ENCODE measurements around the gene FSHR. TPM values are rescaled to one million over a fixed set of nuclear protein-coding genes. Genes with fewer than 3 reads are reported as not detected.

Gene FSHR
- total and polyA plus RNA-seq, 2 donors (not counting 3 experiments of a cell fraction or from before 2014, with no cell fraction given) = not detected

GRCh38 chr2:49111456-49111855 lies 42.9 kb downstream of the FSHR start:
- dilution Hi-C loops (cut with MboI; ENCODE audit: extremely low pct_ligation_motif_present, low sequenced_read_pairs) (no loop called here), intact Hi-C loops (cut with micrococcal nuclease) (no loop called here)
- Histone ChIP-seq H3K9ac (replicated peaks; ENCODE audit: extremely low read depth, insufficient read depth, low read length) (no peak overlapping the region), H3K36me3 (ENCODE audit: control insufficient read depth in 2 of 2, extremely low read depth in 1 of 2, insufficient read depth in 2 of 2, low read length in 2 of 2) (no peaks in the 10 kb centered on the region), H3K4me1 (ENCODE audit: control insufficient read depth, extremely low read depth, insufficient read depth, low read length) (no peaks in the 10 kb centered on the region), H3K9me1 (replicated peaks; ENCODE audit: control insufficient read depth, extremely low read depth, insufficient read depth, low read length) (no peaks in the 10 kb centered on the region), H3K27ac (ENCODE audit: insufficient read depth, low read depth, low read length) (no peak overlapping the region), H4K20me1 (replicated peaks; ENCODE audit: control insufficient read depth, extremely low read depth, insufficient read depth, low read length) (no peaks in the 10 kb centered on the region), H2AFZ (ENCODE audit: low read depth, low read length) (no peak overlapping the region), H3K27me3 (ENCODE audit: control insufficient read depth in 2 of 2, insufficient read depth in 2 of 2, low read length in 2 of 2) (no peaks in the 10 kb centered on the region), H3K9me3 (replicated peaks; ENCODE audit: control insufficient read depth, insufficient read depth, low read length) (peaks cover 2% of the 10 kb centered on the region), H3K4me3 (replicated peaks in 1 of 3; ENCODE audit: insufficient read depth in 1 of 3, low read depth in 1 of 3, low read length in 3 of 3) (no peak overlapping the region), H3K79me2 (ENCODE audit: control insufficient read depth, insufficient read depth, low read length) (no peaks in the 10 kb centered on the region), H3K4me2 (ENCODE audit: insufficient read depth, low read length) (no peak overlapping the region)
- CTCF ChIA-PET = no interaction called here
- POLR2A ChIA-PET = no interaction called here
- BruUV-seq (replicated peaks) = no TSS peak
- DNase-seq (ENCODE audit: low read depth, low spot score) = no peak
- no peak for FAIRE-seq
- TF ChIP-seq JUN (IDR thresholded peaks at IDR 0.05; ENCODE audit: borderline replicate concordance, insufficient read depth, insufficient read length, low read depth) (no peak), EZH2 (IDR thresholded peaks at IDR 0.05; ENCODE audit: borderline replicate concordance, low read depth, low read length, severe bottlenecking) (no peak), GATA2 (IDR thresholded peaks at IDR 0.05; ENCODE audit: insufficient read depth, insufficient read length, low read depth, low read length) (no peak), FOS (IDR thresholded peaks at IDR 0.05; ENCODE audit: borderline replicate concordance, insufficient read depth, low read length) (no peak), MAX (IDR thresholded peaks at IDR 0.05; ENCODE audit: insufficient read depth, insufficient read length) (no peak), POLR2A (IDR thresholded peaks at IDR 0.05; ENCODE audit: low read depth, low read length) (no peak)

GRCh38 chr2:49111006-49111405 lies 43.3 kb downstream of the FSHR start:
- no TSS peak for BruUV-seq (replicated peaks)
- H3K9me3 ChIP-seq (replicated peaks; ENCODE audit: control insufficient read depth, insufficient read depth, low read length) = peaks cover 2% of the 10 kb centered on the region
- no peaks in the 10 kb centered on the region for H4K20me1 ChIP-seq (replicated peaks; ENCODE audit: control insufficient read depth, extremely low read depth, insufficient read depth, low read length)
- ChIA-PET POLR2A (no interaction called here), CTCF (no interaction called here)
- TF ChIP-seq POLR2A (IDR thresholded peaks at IDR 0.05; ENCODE audit: low read depth, low read length) (no peak), POLR2AphosphoS5 (IDR thresholded peaks at IDR 0.05; ENCODE audit: insufficient read depth, low read depth, low read length) (no peak), EZH2 (IDR thresholded peaks at IDR 0.05; ENCODE audit: borderline replicate concordance, low read depth, low read length, severe bottlenecking) (no peak), GATA2 (IDR thresholded peaks at IDR 0.05; ENCODE audit: insufficient read depth, insufficient read length, low read depth, low read length) (no peak), CTCF (IDR thresholded peaks at IDR 0.05; ENCODE audit: extremely low read depth in 1 of 2, insufficient read depth in 1 of 2, low read depth in 1 of 2, low read length in 2 of 2) (no peak), FOS (IDR thresholded peaks at IDR 0.05; ENCODE audit: borderline replicate concordance, insufficient read depth, low read length) (no peak), MAX (IDR thresholded peaks at IDR 0.05; ENCODE audit: insufficient read depth, insufficient read length) (no peak), MYC (IDR thresholded peaks at IDR 0.05; ENCODE audit: low read depth, low read length) (no peak), JUN (IDR thresholded peaks at IDR 0.05; ENCODE audit: borderline replicate concordance, insufficient read depth, insufficient read length, low read depth) (no peak)
- H3K36me3 ChIP-seq (ENCODE audit: control insufficient read depth in 2 of 2, extremely low read depth in 1 of 2, insufficient read depth in 2 of 2, low read length in 2 of 2) = no peaks in the 10 kb centered on the region
- FAIRE-seq (no peak), DNase-seq (ENCODE audit: low read depth, low spot score) (no peak)
- H3K9ac ChIP-seq (replicated peaks; ENCODE audit: extremely low read depth, insufficient read depth, low read length) = no peak overlapping the region
- no peaks in the 10 kb centered on the region for H3K27me3 ChIP-seq (ENCODE audit: control insufficient read depth in 2 of 2, insufficient read depth in 2 of 2, low read length in 2 of 2)
- no peak overlapping the region for H3K4me3 ChIP-seq (replicated peaks in 1 of 3; ENCODE audit: insufficient read depth in 1 of 3, low read depth in 1 of 3, low read length in 3 of 3)
- no peak overlapping the region for H3K4me2 ChIP-seq (ENCODE audit: insufficient read depth, low read length)
- H2AFZ ChIP-seq (ENCODE audit: low read depth, low read length) = no peak overlapping the region
- no peaks in the 10 kb centered on the region for H3K79me2 ChIP-seq (ENCODE audit: control insufficient read depth, insufficient read depth, low read length)
- H3K4me1 ChIP-seq (ENCODE audit: control insufficient read depth, extremely low read depth, insufficient read depth, low read length) = no peaks in the 10 kb centered on the region
- no peak overlapping the region for H3K27ac ChIP-seq (ENCODE audit: insufficient read depth, low read depth, low read length)
- intact Hi-C loops (cut with micrococcal nuclease) = no loop called here
- H3K9me1 ChIP-seq (replicated peaks; ENCODE audit: control insufficient read depth, extremely low read depth, insufficient read depth, low read length) = no peaks in the 10 kb centered on the region
- dilution Hi-C loops (cut with MboI; ENCODE audit: extremely low pct_ligation_motif_present, low sequenced_read_pairs) = no loop called here

All from endothelial cell of umbilical vein (primary cell).